RPMI8226 (cell line): Measurements from ENCODE around the gene SMIM1.

Source experiments
- DNase-seq: peaks from one replicate; pipeline ENCODE4 v3.0.0-alpha.2; 2015

Gene SMIM1

GRCh38 chr1:3777647-3778589, 5.4 kb downstream of the SMIM1 start:
- DNase-seq = no peak

GRCh38 chr1:3778590-3779264, 6.2 kb downstream of the SMIM1 start:
- no peak for DNase-seq

- no peak for DNase-seq
These were observed 6.8 kb downstream of the SMIM1 start for GRCh38 chr1:3779265-3779911.

GRCh38 chr1:3779912-3780416, 7.4 kb downstream of the SMIM1 start:
- no peak for DNase-seq

GRCh38 chr1:3780901-3781300, 8.4 kb downstream of the SMIM1 start:
- DNase-seq = no peak

- no peak for DNase-seq
These were observed 11.3 kb downstream of the SMIM1 start for GRCh38 chr1:3783651-3784474.

GRCh38 chr1:3785045-3785444, 12.5 kb downstream of the SMIM1 start:
- no peak for DNase-seq

- DNase-seq = peak; percentile 57
These were observed 13.1 kb downstream of the SMIM1 start for GRCh38 chr1:3785456-3786157.

GRCh38 chr1:3786468-3787348, 14.2 kb downstream of the SMIM1 start:
- no peak for DNase-seq

GRCh38 chr1:3787349-3787715, 14.8 kb downstream of the SMIM1 start:
- DNase-seq = no peak

- DNase-seq = no peak
These were observed 15.4 kb downstream of the SMIM1 start for GRCh38 chr1:3787745-3788605.

GRCh38 chr1:3788756-3789420, 16.3 kb downstream of the SMIM1 start:
- no peak for DNase-seq

GRCh38 chr1:3789421-3790300, 17.1 kb downstream of the SMIM1 start:
- no peak for DNase-seq

GRCh38 chr1:3790500-3790923, 18.0 kb downstream of the SMIM1 start:
- DNase-seq = no peak

- DNase-seq = no peak
These were observed 18.4 kb downstream of the SMIM1 start for GRCh38 chr1:3790952-3791351.

- peak; percentile 39 for DNase-seq
These were observed 23.1 kb downstream of the SMIM1 start for GRCh38 chr1:3795453-3796214.
